Rectal smooth muscle tissue (tissue), 1 donor: ENCODE measurements around the gene FBXL12.
A peak's percentile ranks its signal among the peaks of the same experiment; 100 is the strongest.
"Not testable (repeated sequence)": the region's sequence is repeated elsewhere in the genome, so short reads cannot be mapped to it uniquely, and the experiment has no call there.

Experiments
- H3K27ac ChIP-seq: one replicate; pipeline ENCODE4 v1.7.0; 2013; ENCODE audit warnings: low read depth, low read length, inconsistent platforms
- H3K27me3 ChIP-seq: one replicate; pipeline ENCODE4 v1.7.0; 2013; ENCODE audit warnings: low read length; ENCODE audit not compliant: control insufficient read depth, insufficient read depth
- H3K36me3 ChIP-seq: one replicate; pipeline ENCODE4 v1.7.0; 2013; ENCODE audit warnings: low read length; ENCODE audit not compliant: control insufficient read depth, insufficient read depth
- H3K4me1 ChIP-seq: one replicate; pipeline ENCODE4 v1.7.0; 2013; ENCODE audit warnings: low read length; ENCODE audit not compliant: control insufficient read depth, insufficient read depth
- H3K4me3 ChIP-seq: one replicate; pipeline ENCODE4 v1.7.0; 2013; ENCODE audit warnings: low read length
- H3K9ac ChIP-seq: one replicate; pipeline ENCODE4 v1.7.0; 2013; ENCODE audit warnings: low read length

Gene FBXL12

GRCh38 chr19:9786342-9786741 lies 32.5 kb downstream of the FBXL12 start:
- Histone ChIP-seq H3K36me3 (no peaks in the 10 kb centered on the region), H3K27me3 (no peaks in the 10 kb centered on the region), H3K9ac (no peak overlapping the region), H3K27ac (peak overlapping the region; percentile 96), H3K4me3 (peak overlapping the region; percentile 75), H3K4me1 (peaks cover 2% of the 10 kb centered on the region)

DNA sequence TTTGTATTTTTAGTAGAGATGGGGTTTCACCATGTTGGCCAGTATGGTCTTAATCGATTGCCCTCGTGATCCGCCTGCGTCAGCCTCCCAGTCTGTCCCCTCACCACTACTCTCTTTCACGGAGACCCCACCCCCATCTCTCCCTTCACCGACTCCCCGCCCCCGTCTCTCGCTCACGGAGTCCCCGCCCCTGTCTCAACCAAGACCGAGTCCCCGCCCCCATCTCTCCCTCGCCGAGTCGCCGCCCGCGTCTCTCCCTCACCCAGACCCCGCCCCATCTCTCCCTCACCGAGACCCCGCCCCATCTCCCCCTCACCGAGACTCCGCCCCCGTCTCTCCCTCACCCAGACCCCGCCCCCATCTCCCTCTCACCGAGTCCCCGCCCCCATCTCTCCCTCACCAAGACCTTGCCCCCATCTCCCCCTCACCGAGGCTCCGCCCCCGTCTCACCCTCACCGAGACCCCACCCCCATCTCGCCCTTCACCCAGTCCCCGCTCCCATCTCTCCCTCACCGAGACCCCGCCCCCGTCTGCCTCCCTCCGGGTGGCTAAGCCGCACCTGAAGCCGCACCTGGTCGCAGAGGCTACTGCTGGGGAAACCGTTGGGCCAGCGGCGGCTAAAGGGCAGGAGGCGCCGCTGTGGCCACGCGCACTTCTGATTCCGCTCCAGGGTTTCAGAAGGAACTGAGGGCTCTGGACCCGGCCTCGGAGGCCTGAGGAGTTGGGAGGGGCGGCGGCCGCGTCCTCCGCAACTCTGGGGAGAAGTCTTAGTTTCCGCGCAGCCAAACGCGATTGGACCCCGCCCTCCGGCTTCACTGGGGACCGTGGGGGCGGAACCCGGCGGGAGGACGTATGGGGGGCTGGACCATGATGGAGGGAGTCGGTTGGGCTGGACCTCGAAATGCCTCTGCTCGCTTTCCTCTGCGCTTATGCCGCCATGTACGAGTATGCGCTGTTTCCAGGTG lies 33.2 kb downstream of the FBXL12 start:
- Histone ChIP-seq H3K9ac (peak overlapping the region; percentile 61), H3K4me1 (peaks cover 2% of the 10 kb centered on the region), H3K4me3 (peak overlapping the region; percentile 75), H3K27me3 (no peaks in the 10 kb centered on the region), H3K27ac (peak overlapping the region; percentile 96), H3K36me3 (no peaks in the 10 kb centered on the region)

DNA sequence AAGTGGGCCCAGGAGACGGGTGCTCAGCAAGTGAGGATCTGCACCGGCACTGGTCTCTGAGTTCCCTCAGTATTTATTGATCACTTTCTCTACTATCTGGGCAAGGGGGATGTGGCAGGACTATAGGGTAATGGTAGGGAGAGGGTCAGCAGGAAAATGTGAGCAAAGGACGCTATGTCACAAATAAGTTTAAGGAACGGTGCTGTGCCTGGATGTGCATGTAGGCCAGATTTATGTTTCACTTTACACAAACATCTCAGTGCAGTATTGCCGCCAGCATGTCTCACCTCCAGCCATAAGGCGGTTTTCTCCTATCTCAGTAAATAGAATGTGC lies 34.7 kb downstream of the FBXL12 start:
- not testable (repeated sequence) for H3K27ac ChIP-seq, H3K27me3 ChIP-seq, H3K4me1 ChIP-seq, H3K9ac ChIP-seq, H3K36me3 ChIP-seq
- H3K4me3 ChIP-seq = peak overlapping the region; percentile 54

DNA sequence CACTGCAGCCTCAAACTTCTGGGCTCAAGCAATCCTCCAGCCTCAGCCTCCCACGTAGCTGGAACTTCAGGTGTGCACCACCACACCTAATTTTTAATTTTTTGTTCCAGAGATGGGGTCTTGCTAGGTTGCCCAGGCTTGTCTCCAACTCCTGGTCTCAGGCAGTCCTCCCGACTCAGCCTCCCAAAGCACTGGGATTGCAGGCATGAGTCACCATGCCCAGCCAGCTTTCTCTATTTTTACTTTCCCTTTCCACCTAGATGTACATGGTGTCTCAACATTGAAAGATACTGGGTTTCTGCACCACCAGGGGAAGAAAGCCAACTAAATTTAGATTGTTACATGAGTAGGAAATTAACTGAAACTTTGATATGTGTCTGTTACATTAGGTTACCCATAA lies 36.5 kb downstream of the FBXL12 start:
- H3K27me3 ChIP-seq = no peaks in the 10 kb centered on the region
- H3K36me3 ChIP-seq = no peaks in the 10 kb centered on the region
- H3K4me3 ChIP-seq = no peak overlapping the region
- no peak overlapping the region for H3K9ac ChIP-seq
- H3K27ac ChIP-seq = no peak overlapping the region
- no peaks in the 10 kb centered on the region for H3K4me1 ChIP-seq

DNA sequence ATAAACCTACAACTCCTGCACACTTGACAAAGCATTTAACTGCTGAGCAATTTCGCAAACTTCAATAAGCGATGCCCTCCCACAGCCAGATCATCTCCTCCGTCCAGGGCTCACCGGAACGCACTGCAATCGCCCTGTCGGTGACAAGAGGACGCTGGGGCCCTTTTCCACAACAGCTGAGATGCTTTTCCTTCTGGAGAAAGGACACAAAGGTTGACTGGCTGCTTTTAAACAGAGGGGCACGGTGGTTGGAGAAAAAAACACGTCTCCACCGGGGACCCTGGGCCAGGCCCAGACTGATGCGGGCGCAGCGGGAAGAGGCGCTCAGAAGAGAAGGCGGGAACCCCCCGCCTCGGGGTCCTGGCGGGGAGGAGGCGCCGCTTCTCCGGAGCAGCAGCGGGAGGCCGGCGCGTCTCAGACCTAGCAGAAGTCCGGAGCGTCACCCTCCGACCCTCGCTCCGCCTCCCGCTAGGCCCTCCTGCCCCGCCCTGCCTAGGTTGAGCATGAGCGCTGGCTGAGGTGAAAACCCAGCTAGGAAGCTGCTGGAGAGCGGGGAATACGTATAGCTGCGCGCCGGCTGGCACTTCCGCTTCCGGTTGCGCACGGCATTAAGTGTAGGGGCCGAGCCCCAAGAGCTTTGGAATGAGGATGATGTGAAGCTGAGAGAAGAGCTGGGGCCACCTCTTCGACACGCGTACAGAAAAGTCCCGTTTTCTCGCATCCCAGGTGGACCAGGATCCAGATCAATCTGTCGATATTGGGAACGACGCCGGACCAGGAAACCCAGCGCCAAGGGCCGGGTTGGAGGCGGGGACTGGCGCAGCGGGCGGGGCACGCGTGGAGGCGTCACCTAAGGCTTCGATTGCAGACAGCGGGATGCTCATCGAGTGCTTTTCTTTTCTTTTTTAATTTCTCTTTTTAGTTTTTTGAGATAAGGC lies 50.4 kb downstream of the FBXL12 start, which contains the start of gene ZNF846:
ZNF846 (minus strand) TSS at position 564 of the 938 bp plus-strand sequence. CDS start 3,788 bp downstream, outside the sequence.
- H3K27ac ChIP-seq = peak within 1 kb of the TSS; percentile 94
- no peaks in the 10 kb centered on the region for H3K27me3 ChIP-seq
- peaks cover 6% of the 10 kb centered on the region for H3K4me1 ChIP-seq
- H3K4me3 ChIP-seq = peak within 1 kb of the TSS; percentile 94
- no peaks in the 10 kb centered on the region for H3K36me3 ChIP-seq
- H3K9ac ChIP-seq = peak within 1 kb of the TSS; percentile 84
